ENCODE results near the gene AQP3.

Gene AQP3

GRCh38 chr9:33466565-33467495, 19.4 kb upstream of the AQP3 start:
- H3K4me3 ChIP-seq (ENCODE audit: low read depth, low read length): no peak overlapping the region
- no peak overlapping the region for H2BK12ac ChIP-seq (ENCODE audit: low read length)
- H3K9ac ChIP-seq (ENCODE audit: low read length): no peak overlapping the region
- H2AK5ac ChIP-seq (ENCODE audit: low read length): no peak overlapping the region
- no peak overlapping the region for H3K4ac ChIP-seq (ENCODE audit: low read depth, low read length)
- H2AFZ ChIP-seq (ENCODE audit: insufficient read depth, low read length, poor library complexity): no peak overlapping the region
- H3K23ac ChIP-seq (ENCODE audit: low read length): no peak overlapping the region
- H3K4me2 ChIP-seq (ENCODE audit: low read length): no peak overlapping the region
- no peak overlapping the region for H4K12ac ChIP-seq (ENCODE audit: low read depth, low read length)
- no peaks in the 10 kb centered on the region for H3K79me2 ChIP-seq (ENCODE audit: control insufficient read depth, insufficient read depth, low read length, poor library complexity)
- H3K14ac ChIP-seq (ENCODE audit: low read length): no peak overlapping the region
- no peak overlapping the region for H4K91ac ChIP-seq (ENCODE audit: low read depth, low read length)
- peaks cover 1% of the 10 kb centered on the region for H3K9me3 ChIP-seq (ENCODE audit: insufficient read depth, low read depth, low read length)
- H2BK120ac ChIP-seq (ENCODE audit: insufficient read depth, low read length, poor library complexity): no peak overlapping the region
- H3K27me3 ChIP-seq (ENCODE audit: insufficient read depth, low read length): no peaks in the 10 kb centered on the region
- H4K8ac ChIP-seq (ENCODE audit: low read depth, low read length): no peak overlapping the region
- H3K36me3 ChIP-seq (ENCODE audit: control insufficient read depth in 1 of 2, insufficient read depth in 2 of 2, low read length in 2 of 2): peaks cover 83 to 90% of the 10 kb centered on the region in 2 experiments
- H3K18ac ChIP-seq (ENCODE audit: low read length): no peak overlapping the region
- no peaks in the 10 kb centered on the region for H3K4me1 ChIP-seq (ENCODE audit: control insufficient read depth in 1 of 2, insufficient read depth in 2 of 2, low read length in 2 of 2)
- no peak overlapping the region for H3K27ac ChIP-seq (ENCODE audit: low read depth, low read length)
- peak; percentile 64 to 83 for DNase-seq
- H2BK5ac ChIP-seq (ENCODE audit: low read depth, low read length, poor library complexity): no peak overlapping the region
- WGBS (ENCODE audit: extremely low coverage, insufficient coverage, insufficient read length): no CpG with 5 or more reads among the region's 24 CpGs
- no peaks in the 10 kb centered on the region for H3K79me1 ChIP-seq (ENCODE audit: low read length)

- Histone ChIP-seq H4K12ac (ENCODE audit: low read depth, low read length) (no peak overlapping the region), H2BK12ac (ENCODE audit: low read length) (no peak overlapping the region), H3K79me1 (ENCODE audit: low read length) (no peaks in the 10 kb centered on the region), H3K4me3 (ENCODE audit: low read depth, low read length) (no peak overlapping the region), H2AFZ (ENCODE audit: insufficient read depth, low read length, poor library complexity) (no peak overlapping the region), H3K79me2 (ENCODE audit: control insufficient read depth, insufficient read depth, low read length, poor library complexity) (no peaks in the 10 kb centered on the region), H3K27me3 (ENCODE audit: insufficient read depth, low read length) (no peaks in the 10 kb centered on the region), H4K91ac (ENCODE audit: low read depth, low read length) (no peak overlapping the region), H3K36me3 (ENCODE audit: control insufficient read depth in 1 of 2, insufficient read depth in 2 of 2, low read length in 2 of 2) (peaks cover 83 to 94% of the 10 kb centered on the region in 2 experiments), H3K4me2 (ENCODE audit: low read length) (no peak overlapping the region), H2BK120ac (ENCODE audit: insufficient read depth, low read length, poor library complexity) (no peak overlapping the region), H3K27ac (ENCODE audit: low read depth, low read length) (no peak overlapping the region), H3K9ac (ENCODE audit: low read length) (no peak overlapping the region), H3K9me3 (ENCODE audit: insufficient read depth, low read depth, low read length) (peaks cover 1% of the 10 kb centered on the region), H4K8ac (ENCODE audit: low read depth, low read length) (no peak overlapping the region), H3K4me1 (ENCODE audit: control insufficient read depth in 1 of 2, insufficient read depth in 2 of 2, low read length in 2 of 2) (no peaks in the 10 kb centered on the region), H3K14ac (ENCODE audit: low read length) (no peak overlapping the region), H3K23ac (ENCODE audit: low read length) (no peak overlapping the region), H3K4ac (ENCODE audit: low read depth, low read length) (no peak overlapping the region), H2BK5ac (ENCODE audit: low read depth, low read length, poor library complexity) (no peak overlapping the region), H3K18ac (ENCODE audit: low read length) (no peak overlapping the region), H2AK5ac (ENCODE audit: low read length) (no peak overlapping the region)
- no peak for DNase-seq
- WGBS (ENCODE audit: extremely low coverage, insufficient coverage, insufficient read length): no CpG with 5 or more reads among the region's 27 CpGs
Measured at GRCh38 chr9:33465596-33466564, 18.5 kb upstream of the AQP3 start.

- H3K9me3 ChIP-seq (ENCODE audit: insufficient read depth, low read depth, low read length): peaks cover 1% of the 10 kb centered on the region
- no peak overlapping the region for H2AFZ ChIP-seq (ENCODE audit: insufficient read depth, low read length, poor library complexity)
- no peak overlapping the region for H3K14ac ChIP-seq (ENCODE audit: low read length)
- H3K4me1 ChIP-seq (ENCODE audit: control insufficient read depth in 1 of 2, insufficient read depth in 2 of 2, low read length in 2 of 2): no peaks in the 10 kb centered on the region
- H3K23ac ChIP-seq (ENCODE audit: low read length): no peak overlapping the region
- no peak overlapping the region for H3K4me2 ChIP-seq (ENCODE audit: low read length)
- no peak overlapping the region for H2BK12ac ChIP-seq (ENCODE audit: low read length)
- no peak overlapping the region for H4K12ac ChIP-seq (ENCODE audit: low read depth, low read length)
- no peak overlapping the region for H3K9ac ChIP-seq (ENCODE audit: low read length)
- H4K8ac ChIP-seq (ENCODE audit: low read depth, low read length): no peak overlapping the region
- no peak overlapping the region for H3K27ac ChIP-seq (ENCODE audit: low read depth, low read length)
- H2BK120ac ChIP-seq (ENCODE audit: insufficient read depth, low read length, poor library complexity): no peak overlapping the region
- no peak overlapping the region for H2BK5ac ChIP-seq (ENCODE audit: low read depth, low read length, poor library complexity)
- H3K79me2 ChIP-seq (ENCODE audit: control insufficient read depth, insufficient read depth, low read length, poor library complexity): no peaks in the 10 kb centered on the region
- no peak overlapping the region for H3K18ac ChIP-seq (ENCODE audit: low read length)
- DNase-seq: no peak
- H3K79me1 ChIP-seq (ENCODE audit: low read length): no peaks in the 10 kb centered on the region
- no peak overlapping the region for H2AK5ac ChIP-seq (ENCODE audit: low read length)
- H3K4me3 ChIP-seq (ENCODE audit: low read depth, low read length): no peak overlapping the region
- H3K4ac ChIP-seq (ENCODE audit: low read depth, low read length): no peak overlapping the region
- H4K91ac ChIP-seq (ENCODE audit: low read depth, low read length): no peak overlapping the region
- H3K27me3 ChIP-seq (ENCODE audit: insufficient read depth, low read length): no peaks in the 10 kb centered on the region
- H3K36me3 ChIP-seq (ENCODE audit: control insufficient read depth in 1 of 2, insufficient read depth in 2 of 2, low read length in 2 of 2): peaks cover 83 to 92% of the 10 kb centered on the region in 2 experiments
- no CpG with 5 or more reads among the region's 9 CpGs for WGBS (ENCODE audit: extremely low coverage, insufficient coverage, insufficient read length)
Measured at GRCh38 chr9:33465096-33465495, 17.7 kb upstream of the AQP3 start.

DNA sequence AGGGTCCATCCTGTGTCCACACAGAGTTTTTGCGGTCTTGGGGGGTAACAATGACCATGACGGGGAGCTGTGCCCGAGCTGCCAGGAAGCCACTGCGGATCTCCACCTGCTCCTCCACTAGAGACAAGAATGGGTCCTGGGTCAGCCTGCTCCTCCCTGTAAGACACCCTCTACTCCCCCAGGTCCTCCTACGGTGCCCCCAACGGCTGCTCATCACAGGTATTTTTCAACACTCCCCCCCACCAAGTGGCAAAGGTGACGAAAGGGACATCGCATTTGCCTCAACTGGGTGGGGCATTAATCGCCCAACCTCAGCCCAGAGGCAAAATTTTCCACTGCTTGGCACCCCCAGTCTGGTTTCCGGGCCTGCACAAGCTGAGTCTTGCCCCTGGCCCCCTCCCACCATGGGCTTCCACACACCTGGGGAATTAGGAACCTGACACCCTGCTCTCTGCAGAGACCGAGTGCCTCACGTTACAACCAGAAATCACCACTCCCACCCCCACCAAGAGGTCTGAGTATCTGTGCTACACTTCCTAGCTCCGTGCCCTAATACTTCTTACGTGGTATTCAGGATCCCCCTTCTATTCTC, 16.7 kb upstream of the AQP3 start:
- no peak overlapping the region for H2BK5ac ChIP-seq (ENCODE audit: low read depth, low read length, poor library complexity)
- peaks cover 73 to 83% of the 10 kb centered on the region in 2 experiments for H3K36me3 ChIP-seq (ENCODE audit: control insufficient read depth in 1 of 2, insufficient read depth in 2 of 2, low read length in 2 of 2)
- H2BK120ac ChIP-seq (ENCODE audit: insufficient read depth, low read length, poor library complexity): no peak overlapping the region
- no peak overlapping the region for H3K4me2 ChIP-seq (ENCODE audit: low read length)
- no CpG with 5 or more reads among the region's 14 CpGs for WGBS (ENCODE audit: extremely low coverage, insufficient coverage, insufficient read length)
- no peak overlapping the region for H3K9ac ChIP-seq (ENCODE audit: low read length)
- H3K9me3 ChIP-seq (ENCODE audit: insufficient read depth, low read depth, low read length): peaks cover 1% of the 10 kb centered on the region
- H4K91ac ChIP-seq (ENCODE audit: low read depth, low read length): no peak overlapping the region
- no peak overlapping the region for H4K8ac ChIP-seq (ENCODE audit: low read depth, low read length)
- H3K4ac ChIP-seq (ENCODE audit: low read depth, low read length): no peak overlapping the region
- no peak overlapping the region for H3K14ac ChIP-seq (ENCODE audit: low read length)
- no peaks in the 10 kb centered on the region for H3K27me3 ChIP-seq (ENCODE audit: insufficient read depth, low read length)
- no peaks in the 10 kb centered on the region for H3K79me2 ChIP-seq (ENCODE audit: control insufficient read depth, insufficient read depth, low read length, poor library complexity)
- no peak for DNase-seq
- no peak overlapping the region for H3K4me3 ChIP-seq (ENCODE audit: low read depth, low read length)
- H3K27ac ChIP-seq (ENCODE audit: low read depth, low read length): no peak overlapping the region
- no peak overlapping the region for H2AK5ac ChIP-seq (ENCODE audit: low read length)
- no peak overlapping the region for H4K12ac ChIP-seq (ENCODE audit: low read depth, low read length)
- H3K18ac ChIP-seq (ENCODE audit: low read length): no peak overlapping the region
- no peak overlapping the region for H3K23ac ChIP-seq (ENCODE audit: low read length)
- no peaks in the 10 kb centered on the region for H3K79me1 ChIP-seq (ENCODE audit: low read length)
- no peak overlapping the region for H2BK12ac ChIP-seq (ENCODE audit: low read length)
- no peak overlapping the region for H2AFZ ChIP-seq (ENCODE audit: insufficient read depth, low read length, poor library complexity)
- no peaks in the 10 kb centered on the region for H3K4me1 ChIP-seq (ENCODE audit: control insufficient read depth in 1 of 2, insufficient read depth in 2 of 2, low read length in 2 of 2)

Measured in trophoblast cell (in vitro differentiated cells and primary cell).